Bronchial epithelial cell (primary cell): Measurements from ENCODE around the gene PDE4B. TPM values are rescaled to one million over a fixed set of nuclear protein-coding genes. Genes with fewer than 3 reads are reported as not detected.

ENCODE experiments used
- DNase-seq: peaks from one replicate; pipeline ENCODE4 v3.0.0-alpha.2; 2010; ENCODE audit warnings: low read depth
- FAIRE-seq: peaks from 2 replicates; lab custom pipeline; 2011; peaks lifted over from hg19 to GRCh38; lab: Jason Lieb, UNC
- H3K27me3 ChIP-seq: 2 replicates; pipeline ENCODE4 v1.5.1; 2011; ENCODE audit warnings: low read length; ENCODE audit not compliant: control insufficient read depth, insufficient read depth
- H3K36me3 ChIP-seq: 2 replicates; pipeline ENCODE4 v1.5.1; 2011; ENCODE audit warnings: low read length; ENCODE audit not compliant: control insufficient read depth, insufficient read depth
- H3K4me3 ChIP-seq: 2 replicates; pipeline ENCODE4 v1.5.1; 2011; ENCODE audit warnings: mild to moderate bottlenecking, low read depth, low read length, control low read depth
- CTCF ChIP-seq: IDR thresholded peaks from 2 replicates; pipeline ENCODE4 v1.5.1; 2011; ENCODE audit warnings: mild to moderate bottlenecking, moderate library complexity, low read length, control low read depth, inconsistent platforms; ENCODE audit not compliant: insufficient read depth, severe bottlenecking
- total RNA-seq: library from RNA; depleted of rRNA; stranded (reverse); fragments of >200 nt; gene quantifications from 2 replicates; pipeline ENCODE4 v1.2.1, GENCODE V29; 2014

The PDE4B gene
- total RNA-seq, 1 donor from 2014 or later: 0.26 TPM

GRCh38 chr1:65991694-65992093 lies 199.0 kb downstream of the PDE4B start:
- FAIRE-seq: no peak

GRCh38 chr1:65992165-65992821 lies 199.6 kb downstream of the PDE4B start:
- no peak for DNase-seq
- Histone ChIP-seq H3K27me3 (no peaks in the 10 kb centered on the region), H3K4me3 (no peak overlapping the region), H3K36me3 (no peaks in the 10 kb centered on the region)
- TF ChIP-seq CTCF: no peak
- no peak for FAIRE-seq

More at GRCh38 chr1:65991694-65992093, 199.0 kb downstream of the PDE4B start:
- no peak for TF ChIP-seq CTCF
- Histone ChIP-seq H3K4me3 (no peak overlapping the region), H3K36me3 (no peaks in the 10 kb centered on the region), H3K27me3 (no peaks in the 10 kb centered on the region)
- no peak for DNase-seq

GRCh38 chr1:65992831-65993271 lies 200.2 kb downstream of the PDE4B start:
- H3K36me3 ChIP-seq: no peaks in the 10 kb centered on the region
- no peak for FAIRE-seq
- H3K4me3 ChIP-seq: no peak overlapping the region
- H3K27me3 ChIP-seq: no peaks in the 10 kb centered on the region
- no peak for DNase-seq
- no peak for TF ChIP-seq CTCF

- no peak for FAIRE-seq
- H3K27me3 ChIP-seq: no peaks in the 10 kb centered on the region
These were observed 201.5 kb downstream of the PDE4B start for GRCh38 chr1:65994223-65994622.

GRCh38 chr1:65995336-65995735 lies 202.6 kb downstream of the PDE4B start:
- Histone ChIP-seq H3K27me3 (no peaks in the 10 kb centered on the region), H3K36me3 (no peaks in the 10 kb centered on the region), H3K4me3 (no peak overlapping the region)
- TF ChIP-seq CTCF: no peak
- no peak for FAIRE-seq
- no peak for DNase-seq

More at GRCh38 chr1:65994223-65994622, 201.5 kb downstream of the PDE4B start:
- no peak for TF ChIP-seq CTCF
- DNase-seq: no peak
- Histone ChIP-seq H3K36me3 (no peaks in the 10 kb centered on the region), H3K4me3 (no peak overlapping the region)

- Histone ChIP-seq H3K27me3 (no peaks in the 10 kb centered on the region), H3K36me3 (no peaks in the 10 kb centered on the region), H3K4me3 (no peak overlapping the region)
- TF ChIP-seq CTCF: no peak
- DNase-seq: no peak
- FAIRE-seq: no peak
These were observed 203.2 kb downstream of the PDE4B start for GRCh38 chr1:65995928-65996327.
